ENCODE data around the gene CPNE7.
"Not testable (repeated sequence)": the region's sequence is repeated elsewhere in the genome, so short reads cannot be mapped to it uniquely, and the experiment has no call there.

Gene CPNE7

GRCh38 chr16:89586853-89587252, 11.3 kb downstream of the CPNE7 start:
- no peaks in the 10 kb centered on the region for H3K27me3 ChIP-seq (ENCODE audit: insufficient read depth, poor library complexity, severe bottlenecking)
- TF ChIP-seq POLR2AphosphoS5 (IDR thresholded peaks at IDR 0.05; ENCODE audit: low read depth) (no peak), CTCF (IDR thresholded peaks at IDR 0.05; ENCODE audit: insufficient read depth, low read length) (no peak), SPI1 (IDR thresholded peaks at IDR 0.05; ENCODE audit: borderline replicate concordance, low read depth) (no peak), REST (IDR thresholded peaks at IDR 0.05; ENCODE audit: insufficient replicate concordance, low read depth) (no peak), GABPA (IDR thresholded peaks at IDR 0.05; ENCODE audit: low read depth) (no peak)
- H3K4me3 ChIP-seq (replicated peaks; ENCODE audit: insufficient read depth, low read length): no peak overlapping the region
- H3K27ac ChIP-seq (replicated peaks): no peak overlapping the region
- no peak for DNase-seq (ENCODE audit: low read depth in 1 of 2, low spot score in 1 of 2)

- H3K27me3 ChIP-seq (ENCODE audit: insufficient read depth, poor library complexity, severe bottlenecking); H3K27ac ChIP-seq (replicated peaks); H3K4me3 ChIP-seq (replicated peaks; ENCODE audit: insufficient read depth, low read length); DNase-seq (ENCODE audit: low read depth in 1 of 2, low spot score in 1 of 2): not testable (repeated sequence)
Observed at GRCh38 chr16:89587676-89588075, 12.1 kb downstream of the CPNE7 start.

GRCh38 chr16:89588413-89589109, 13.0 kb downstream of the CPNE7 start:
- no peak for DNase-seq (ENCODE audit: low read depth in 1 of 2, low spot score in 1 of 2)
- Histone ChIP-seq H3K4me3 (replicated peaks; ENCODE audit: insufficient read depth, low read length) (no peak overlapping the region), H3K27ac (replicated peaks) (no peak overlapping the region), H3K27me3 (ENCODE audit: insufficient read depth, poor library complexity, severe bottlenecking) (no peaks in the 10 kb centered on the region)
- no peak for TF ChIP-seq POLR2AphosphoS5 (IDR thresholded peaks at IDR 0.05; ENCODE audit: low read depth)
- no peak for TF ChIP-seq GABPA (IDR thresholded peaks at IDR 0.05; ENCODE audit: low read depth)
- TF ChIP-seq SPI1 (IDR thresholded peaks at IDR 0.05; ENCODE audit: borderline replicate concordance, low read depth): no peak
- no peak for TF ChIP-seq REST (IDR thresholded peaks at IDR 0.05; ENCODE audit: insufficient replicate concordance, low read depth)
- no peak for TF ChIP-seq CTCF (IDR thresholded peaks at IDR 0.05; ENCODE audit: insufficient read depth, low read length)

- no peak overlapping the region for H3K4me3 ChIP-seq (replicated peaks; ENCODE audit: insufficient read depth, low read length)
- TF ChIP-seq CTCF (IDR thresholded peaks at IDR 0.05; ENCODE audit: insufficient read depth, low read length) (no peak), POLR2AphosphoS5 (IDR thresholded peaks at IDR 0.05; ENCODE audit: low read depth) (no peak), REST (IDR thresholded peaks at IDR 0.05; ENCODE audit: insufficient replicate concordance, low read depth) (no peak), SPI1 (IDR thresholded peaks at IDR 0.05; ENCODE audit: borderline replicate concordance, low read depth) (no peak), GABPA (IDR thresholded peaks at IDR 0.05; ENCODE audit: low read depth) (no peak)
- DNase-seq (ENCODE audit: low read depth in 1 of 2, low spot score in 1 of 2): no peak
- H3K27ac ChIP-seq (replicated peaks): no peak overlapping the region
- no peaks in the 10 kb centered on the region for H3K27me3 ChIP-seq (ENCODE audit: insufficient read depth, poor library complexity, severe bottlenecking)
Observed at GRCh38 chr16:89589241-89589926, 13.8 kb downstream of the CPNE7 start.
